Gastroesophageal sphincter (tissue), 4 donors: ENCODE measurements around the gene IDI1. TPM values are rescaled to one million over a fixed set of nuclear protein-coding genes. Genes with fewer than 3 reads are reported as not detected.
"Not testable (repeated sequence)": the region's sequence is repeated elsewhere in the genome, so short reads cannot be mapped to it uniquely, and the experiment has no call there.

ENCODE experiments used
- ATAC-seq: fragments of 150-250 bp; one replicate; pipeline ENCODE4 v1.9.1; 2016; ENCODE audit warnings: mild to moderate bottlenecking, moderate library complexity
- H3K27ac ChIP-seq, 4 donors: fragments of 200-600 bp; sonication (generic) in 3 of 4; 1 replicate in 3 of 4; 2 replicates in 1 of 4; pipeline ENCODE4 v1.5.1; 2016 to 2019
- H3K27me3 ChIP-seq: fragments of 200-600 bp; sonication (generic); one replicate; pipeline ENCODE4 v1.5.1; 2019
- H3K36me3 ChIP-seq, 2 donors: fragments of 200-600 bp; sonication (generic); one replicate each; pipeline ENCODE4 v1.5.1; 2019; ENCODE audit warnings: control low read depth in 1 of 2
- H3K4me1 ChIP-seq, 3 donors: fragments of 200-600 bp; sonication (generic); 1 replicate in 2 of 3; 2 replicates in 1 of 3; pipeline ENCODE4 v1.5.1; 2016 to 2019; ENCODE audit warnings: control low read depth in 2 of 3
- H3K4me3 ChIP-seq, 2 donors: fragments of 200-600 bp; sonication (generic); one replicate each; pipeline ENCODE4 v1.5.1; 2019; ENCODE audit warnings: mild to moderate bottlenecking in 1 of 2, moderate library complexity in 1 of 2
- H3K9me3 ChIP-seq, 3 donors: fragments of 200-600 bp; sonication (generic); one replicate each; pipeline ENCODE4 v1.5.1; 2017 to 2019; ENCODE audit warnings: control low read depth in 2 of 3
- EP300 ChIP-seq: sonication (generic); formaldehyde crosslinking; IDR thresholded peaks from one replicate; pipeline ENCODE4 v1.6.1; 2017; ENCODE audit warnings: antibody characterized with exemption, mild to moderate bottlenecking
- POLR2A ChIP-seq, 2 donors: fragments of 450-650 bp; IDR thresholded peaks; one replicate each; pipeline ENCODE4 v1.6.1; 2017; ENCODE audit warnings: antibody characterized with exemption in 2 of 2, mild to moderate bottlenecking in 2 of 2, moderate library complexity in 1 of 2
- POLR2AphosphoS5 ChIP-seq: sonication (generic); formaldehyde crosslinking; IDR thresholded peaks from one replicate; pipeline ENCODE4 v1.6.1; 2017; ENCODE audit warnings: antibody characterized with exemption
- WGBS, 2 donors: methylation state at CpG; one replicate each; pipeline ENCODE4 v1.1.5; 2018; ENCODE audit warnings: low coverage in 1 of 2; 5-methylcytosine and 5-hydroxymethylcytosine counted together
- total RNA-seq, 4 donors: library from RNA; depleted of rRNA; stranded (reverse); fragments of >200 nt; gene quantifications; one replicate each; pipeline ENCODE4 v1.1.0, GENCODE V29; 2016
- TF ChIP-seq, protein P1 (sequence below), 4 experiments: fragments of 200-600 bp in 2 of 4; fragments of 450-650 bp in 2 of 4; sonication (generic) in 1 of 4; IDR thresholded peaks; one replicate each; pipeline ENCODE4 v1.5.1; 2017 to 2019; ENCODE audit warnings: antibody characterized with exemption in 4 of 4, mild to moderate bottlenecking in 2 of 4, moderate library complexity in 2 of 4

The IDI1 gene
- total RNA-seq, 4 donors from 2014 or later, result 19.2 to 32.4 (median 29.5) TPM

DNA sequence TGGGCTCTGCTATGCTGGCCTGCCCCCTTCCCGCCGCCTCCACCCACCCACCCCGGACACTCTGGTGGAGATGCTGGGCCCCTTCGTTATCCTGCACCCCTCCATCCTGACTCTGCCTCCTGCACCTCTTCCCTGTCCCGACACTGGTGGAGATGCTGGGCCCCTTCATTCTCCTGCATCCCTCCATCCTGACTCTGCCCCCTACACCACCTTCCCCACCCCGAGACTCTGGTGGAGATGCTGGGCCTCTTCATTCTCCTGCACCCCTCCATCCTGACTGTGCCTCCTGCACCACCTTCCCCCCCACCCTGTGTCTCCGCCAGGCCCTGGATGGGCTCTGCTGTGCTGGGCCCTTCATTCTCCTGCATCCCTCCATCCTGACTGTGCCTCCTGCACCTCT, 38.2 kb downstream of the IDI1 start:
- Histone ChIP-seq H3K4me3 (no peak overlapping the region), H3K27ac (no peak overlapping the region), H3K9me3 (no peaks in the 10 kb centered on the region), H3K27me3 (no peaks in the 10 kb centered on the region), H3K4me1 (no peaks in the 10 kb centered on the region), H3K36me3 (peaks cover 0 to 97% of the 10 kb centered on the region in 2 donors)
- ATAC-seq, result no peak
- TF ChIP-seq, protein P1, sequence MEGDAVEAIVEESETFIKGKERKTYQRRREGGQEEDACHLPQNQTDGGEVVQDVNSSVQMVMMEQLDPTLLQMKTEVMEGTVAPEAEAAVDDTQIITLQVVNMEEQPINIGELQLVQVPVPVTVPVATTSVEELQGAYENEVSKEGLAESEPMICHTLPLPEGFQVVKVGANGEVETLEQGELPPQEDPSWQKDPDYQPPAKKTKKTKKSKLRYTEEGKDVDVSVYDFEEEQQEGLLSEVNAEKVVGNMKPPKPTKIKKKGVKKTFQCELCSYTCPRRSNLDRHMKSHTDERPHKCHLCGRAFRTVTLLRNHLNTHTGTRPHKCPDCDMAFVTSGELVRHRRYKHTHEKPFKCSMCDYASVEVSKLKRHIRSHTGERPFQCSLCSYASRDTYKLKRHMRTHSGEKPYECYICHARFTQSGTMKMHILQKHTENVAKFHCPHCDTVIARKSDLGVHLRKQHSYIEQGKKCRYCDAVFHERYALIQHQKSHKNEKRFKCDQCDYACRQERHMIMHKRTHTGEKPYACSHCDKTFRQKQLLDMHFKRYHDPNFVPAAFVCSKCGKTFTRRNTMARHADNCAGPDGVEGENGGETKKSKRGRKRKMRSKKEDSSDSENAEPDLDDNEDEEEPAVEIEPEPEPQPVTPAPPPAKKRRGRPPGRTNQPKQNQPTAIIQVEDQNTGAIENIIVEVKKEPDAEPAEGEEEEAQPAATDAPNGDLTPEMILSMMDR (IDR thresholded peaks at IDR 0.05), result no peak
- no peak for TF ChIP-seq POLR2AphosphoS5
- no peak for TF ChIP-seq POLR2A (IDR thresholded peaks at IDR 0.05)
- no peak for TF ChIP-seq EP300
- WGBS, 2 donors, result 90 to 100% methylated on average over 2 of the region's 7 CpGs

DNA sequence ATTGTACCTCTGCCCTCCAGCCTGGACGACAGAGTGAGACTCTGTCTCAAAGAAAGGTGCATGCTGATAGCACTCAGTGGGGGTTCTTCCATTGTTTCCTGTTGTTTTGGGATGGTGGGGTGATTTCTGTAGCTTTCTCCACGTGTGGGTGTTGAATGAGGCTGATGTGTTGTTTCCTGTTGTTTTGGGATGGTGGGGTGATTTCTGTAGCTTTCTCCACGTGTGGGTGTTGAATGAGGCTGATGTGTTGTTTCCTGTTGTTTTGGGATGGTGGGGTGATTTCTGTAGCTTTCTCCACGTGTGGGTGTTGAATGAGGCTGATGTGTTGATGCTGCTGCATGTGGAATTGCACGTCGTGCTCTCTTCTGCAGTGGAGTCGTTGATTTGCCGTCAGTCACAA, 39.0 kb downstream of the IDI1 start:
- 57 to 74% methylated on average over 6 to 7 of the region's 8 CpGs for WGBS, 2 donors
- H3K36me3 ChIP-seq, result peaks cover 0 to 99% of the 10 kb centered on the region in 2 donors
- ATAC-seq, H3K27me3 ChIP-seq, H3K9me3 ChIP-seq, H3K27ac ChIP-seq, H3K4me1 ChIP-seq, H3K4me3 ChIP-seq: not testable (repeated sequence)

DNA sequence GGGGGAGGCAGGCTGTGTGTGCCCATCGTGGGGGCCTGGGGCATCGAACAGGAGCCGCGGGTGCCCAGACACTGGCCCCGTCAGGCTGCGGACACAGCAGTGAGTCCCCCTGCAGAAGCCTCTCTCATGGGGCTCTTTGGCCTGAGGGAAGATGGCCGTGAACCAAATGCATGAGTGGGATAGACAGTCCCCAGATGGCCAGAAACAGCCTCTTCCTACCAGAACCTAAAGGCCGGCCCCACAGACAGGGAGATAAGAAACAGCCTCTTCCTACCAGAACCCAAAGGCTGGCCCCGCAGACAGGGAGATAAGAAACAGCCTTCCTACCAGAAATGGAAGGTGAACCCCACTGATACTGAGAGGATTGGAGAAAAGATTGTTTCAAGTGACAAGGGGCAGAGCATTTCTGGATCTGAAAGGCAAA, 39.8 kb downstream of the IDI1 start:
- TF ChIP-seq POLR2A (IDR thresholded peaks at IDR 0.05), result no peak
- no peak for TF ChIP-seq EP300
- TF ChIP-seq, protein P1 (IDR thresholded peaks at IDR 0.05), result no peak
- no peak for TF ChIP-seq POLR2AphosphoS5
- 68% methylated on average over 2 of the region's 9 CpGs; no CpG with 5 or more reads in 1 of the 2 donors for WGBS, 2 donors
- no peak for ATAC-seq
- Histone ChIP-seq H3K9me3 (no peaks in the 10 kb centered on the region), H3K36me3 (peaks cover 0 to 99% of the 10 kb centered on the region in 2 donors), H3K27me3 (no peaks in the 10 kb centered on the region), H3K27ac (no peak overlapping the region), H3K4me1 (no peaks in the 10 kb centered on the region), H3K4me3 (no peak overlapping the region)

DNA sequence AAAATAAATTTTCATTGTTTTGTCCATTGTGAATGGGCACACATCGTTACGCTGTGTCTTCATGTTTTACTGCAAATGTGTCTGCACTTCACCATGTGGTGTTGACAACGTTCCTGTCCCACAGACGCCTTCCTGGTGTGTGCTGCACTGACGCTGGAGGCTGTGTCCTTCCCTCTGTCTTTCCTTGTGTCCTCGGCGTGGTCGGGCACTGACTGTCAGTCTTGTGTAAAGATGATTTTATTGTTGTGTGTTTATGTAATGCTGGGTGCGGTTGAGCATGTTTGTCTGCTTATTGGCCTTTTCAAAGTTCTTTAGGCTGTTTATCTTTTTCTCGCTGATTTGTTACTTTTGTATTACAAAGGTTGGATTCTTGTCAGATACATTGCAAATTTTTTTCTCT, 41.3 kb downstream of the IDI1 start:
- Histone ChIP-seq H3K27ac (no peak overlapping the region), H3K27me3 (no peaks in the 10 kb centered on the region), H3K4me3 (no peak overlapping the region), H3K9me3 (peaks cover 0 to 5% (median 0%) of the 10 kb centered on the region in 3 donors), H3K4me1 (no peaks in the 10 kb centered on the region), H3K36me3 (peaks cover 0 to 99% of the 10 kb centered on the region in 2 donors)
- 69 to 85% methylated on average over 10 of the region's 10 CpGs for whole genome bisulfite sequencing, 2 donors
- no peak for ATAC-seq
- TF ChIP-seq EP300, result no peak

DNA sequence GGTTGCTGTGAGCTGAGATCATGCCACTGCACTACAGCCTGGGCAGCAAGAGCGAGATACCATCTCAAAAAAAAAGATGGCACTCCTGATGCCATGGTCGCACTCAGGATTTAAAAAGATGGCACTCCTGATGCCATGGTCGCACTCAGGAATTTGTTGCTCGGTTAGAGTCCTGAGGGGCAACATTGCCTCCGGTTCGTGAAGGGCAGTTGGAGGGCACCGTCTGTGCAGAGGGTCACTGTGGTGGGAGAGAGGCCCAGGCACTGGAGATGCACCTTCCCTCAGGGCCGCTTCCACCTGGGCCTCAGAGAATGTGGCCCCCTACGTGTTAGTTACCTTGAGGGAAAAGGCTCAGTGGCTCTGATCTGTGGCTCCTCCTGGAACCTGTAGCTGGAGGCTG, 42.3 kb downstream of the IDI1 start:
- H3K4me1 ChIP-seq, result no peaks in the 10 kb centered on the region
- H3K36me3 ChIP-seq, result peaks cover 0 to 99% of the 10 kb centered on the region in 2 donors
- ATAC-seq, result no peak
- TF ChIP-seq, protein P1 (IDR thresholded peaks at IDR 0.05), result no peak
- no peak for TF ChIP-seq EP300
- TF ChIP-seq POLR2AphosphoS5, result no peak
- no peak for TF ChIP-seq POLR2A (IDR thresholded peaks at IDR 0.05)
- H3K27me3 ChIP-seq, result no peaks in the 10 kb centered on the region
- WGBS, 2 donors, result 82 to 94% methylated on average over 6 to 9 of the region's 9 CpGs
- peaks cover 0 to 15% (median 0%) of the 10 kb centered on the region in 3 donors for H3K9me3 ChIP-seq
- H3K4me3 ChIP-seq, result no peak overlapping the region
- no peak overlapping the region for H3K27ac ChIP-seq

DNA sequence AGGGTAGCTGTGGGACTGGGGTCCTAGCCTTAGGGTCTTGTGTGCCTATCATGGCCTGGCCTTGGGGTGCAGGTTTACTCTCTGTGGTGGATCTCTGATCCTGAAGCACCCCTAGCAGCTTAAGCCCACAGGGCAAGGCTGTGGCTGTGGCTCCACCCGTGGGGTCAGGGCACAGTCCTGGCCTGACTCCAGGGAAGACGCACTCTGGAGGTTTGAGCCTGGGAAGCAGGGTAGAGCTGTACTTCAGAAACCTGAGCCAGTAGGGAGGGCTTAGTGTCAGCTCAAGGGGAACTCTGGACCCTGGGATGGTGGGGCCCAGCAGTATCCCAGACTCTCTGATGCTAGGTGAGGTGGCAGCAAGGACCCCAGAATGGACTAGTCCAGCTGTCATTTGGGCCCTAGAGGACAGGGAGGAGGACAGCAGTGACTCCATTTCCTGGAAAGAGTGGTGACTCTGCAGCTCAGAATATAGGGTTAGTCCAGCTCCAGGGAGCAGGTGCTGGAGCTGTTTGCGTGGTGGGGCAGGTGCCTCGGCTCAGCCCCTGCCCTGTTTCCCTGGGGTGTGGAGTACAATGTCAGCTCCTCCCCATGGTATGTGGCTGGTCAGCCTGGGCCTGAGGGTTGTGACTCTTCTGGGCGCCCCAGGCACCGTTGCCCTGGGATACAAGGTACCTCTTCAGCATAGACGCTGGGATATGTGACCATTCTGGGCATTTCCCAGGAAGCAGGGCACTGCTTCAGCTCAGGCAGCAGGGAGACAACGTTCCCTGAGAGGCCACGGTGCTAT, 44.8 kb downstream of the IDI1 start:
- no peak for ATAC-seq
- H3K36me3 ChIP-seq, result peaks cover 0 to 100% of the 10 kb centered on the region in 2 donors
- TF ChIP-seq POLR2AphosphoS5, result no peak
- TF ChIP-seq EP300, result no peak
- no peak for TF ChIP-seq POLR2A (IDR thresholded peaks at IDR 0.05)
- TF ChIP-seq, protein P1 (IDR thresholded peaks at IDR 0.05), result no peak
- H3K27ac ChIP-seq, result no peak overlapping the region
- WGBS, 2 donors, result no CpG with 5 or more reads among the region's 9 CpGs
- peaks cover 0 to 15% (median 0%) of the 10 kb centered on the region in 3 donors for H3K9me3 ChIP-seq
- H3K4me3 ChIP-seq, result no peak overlapping the region
- H3K4me1 ChIP-seq, result no peaks in the 10 kb centered on the region
- H3K27me3 ChIP-seq, result no peaks in the 10 kb centered on the region
